GM12874 (cell line): ENCODE measurements around the gene RNASE2.
"Not testable (repeated sequence)": the region's sequence is repeated elsewhere in the genome, so short reads cannot be mapped to it uniquely, and the experiment has no call there.

Source experiments
- CTCF ChIP-seq: IDR thresholded peaks from 2 replicates; pipeline ENCODE4 v1.5.1; 2011; ENCODE audit warnings: low read depth, mild to moderate bottlenecking, control low read depth, low read length, moderate library complexity; ENCODE audit not compliant: insufficient read depth

RNASE2 gene

GRCh38 chr14:20954736-20955537, at the start of gene RNASE2:
Gene RNASE2 (plus strand): TSS chr14:20955487. CDS start chr14:20955772, 285 bp downstream.
- TF ChIP-seq CTCF: not testable (repeated sequence)

- TF ChIP-seq CTCF: no peak
These were observed 49.6 kb upstream of the RNASE2 start for GRCh38 chr14:20905676-20906075.

- no peak for TF ChIP-seq CTCF
These were observed 48.1 kb upstream of the RNASE2 start for GRCh38 chr14:20907214-20907613.

- TF ChIP-seq CTCF: peak; percentile 66
These were observed 21.0 kb upstream of the RNASE2 start for GRCh38 chr14:20934148-20934762.

GRCh38 chr14:20935303-20935984, 19.8 kb upstream of the RNASE2 start:
- no peak for TF ChIP-seq CTCF

GRCh38 chr14:20956376-20956976, 1.2 kb downstream of the RNASE2 start:
- TF ChIP-seq CTCF: no peak

GRCh38 chr14:20969336-20969735, 14.0 kb downstream of the RNASE2 start:
- no peak for TF ChIP-seq CTCF
